Activated CD4-positive, alpha-beta T cell treated with anti-CD3 and anti-CD28 coated beads, Interleukin-2, Interleukin-6, amounts not matched to agents 100 ng/mL and 50 ng/mL, durations not matched to agents 16 hours and 8 hours (primary cell): ENCODE results near the gene PTPRG.

Source experiments
- DNase-seq: peaks from one replicate; pipeline ENCODE4 v3.0.0-alpha.2; 2020

The PTPRG gene

DNA sequence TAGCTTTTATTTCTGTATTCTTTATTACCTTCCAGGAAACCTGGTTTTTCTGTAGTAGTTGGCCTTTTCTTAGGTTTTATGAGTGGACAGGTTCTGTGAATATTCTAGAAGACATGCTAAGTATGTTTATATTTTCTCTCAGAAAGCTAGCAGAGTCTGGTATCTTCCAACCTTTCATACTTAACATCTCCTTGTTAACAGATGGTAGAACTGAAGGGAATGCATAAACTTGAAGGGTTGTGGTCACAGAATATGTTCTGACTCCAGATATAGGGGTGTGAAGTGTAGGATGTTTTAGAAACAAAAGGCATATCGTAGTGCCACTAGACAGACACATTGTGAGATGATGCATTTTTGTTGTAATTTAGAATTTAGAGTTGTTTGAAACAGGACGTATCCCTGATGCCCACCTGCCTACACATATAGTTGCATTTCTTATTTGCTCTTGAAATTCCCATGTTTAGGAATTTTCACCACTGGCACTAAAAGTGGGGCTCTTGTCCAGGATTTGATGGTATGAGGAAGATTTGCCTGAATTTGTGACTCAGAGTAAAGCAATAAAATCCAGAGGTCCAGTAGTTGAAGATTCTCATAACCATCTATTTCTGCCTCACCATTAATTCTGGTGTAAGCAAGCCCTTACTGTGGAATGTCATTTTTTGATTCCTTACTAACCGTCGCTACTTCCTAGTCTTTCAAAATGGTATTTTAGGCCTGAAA lies 537.4 kb downstream of the PTPRG start:
- no peak for DNase-seq

DNA sequence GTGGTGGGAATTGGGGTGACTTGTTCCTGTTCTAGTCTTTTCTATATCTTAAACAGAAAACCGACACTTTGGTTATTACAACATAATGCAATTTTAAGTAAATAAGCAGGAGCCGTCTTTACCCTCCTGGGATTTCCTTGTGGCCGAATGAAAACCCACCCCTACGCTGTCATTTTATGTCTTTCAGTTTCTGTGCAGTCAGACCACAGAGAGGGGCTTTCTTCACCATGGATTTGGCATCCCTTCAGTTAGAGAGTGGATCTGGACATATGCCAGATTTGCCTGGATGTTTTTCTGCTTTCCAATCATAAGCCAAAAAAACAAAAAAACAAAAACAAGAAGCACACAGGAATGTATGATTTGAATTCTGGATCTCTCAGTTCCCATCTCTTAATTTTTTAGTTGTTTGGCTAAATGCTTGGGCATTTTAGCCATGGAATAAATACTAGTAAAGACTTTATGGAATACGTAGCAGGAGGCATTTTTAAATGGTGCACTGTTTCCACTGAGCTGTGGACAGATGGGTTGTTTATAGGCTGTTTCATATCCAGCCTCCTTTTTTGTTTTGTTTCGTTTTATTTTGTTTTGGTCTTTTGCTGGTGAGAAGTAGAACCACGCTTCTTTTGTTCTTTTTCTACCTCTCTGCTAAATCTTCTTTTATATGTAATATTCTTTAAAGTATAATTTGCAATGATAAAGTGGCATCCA lies 539.1 kb downstream of the PTPRG start:
- DNase-seq, result no peak

DNA sequence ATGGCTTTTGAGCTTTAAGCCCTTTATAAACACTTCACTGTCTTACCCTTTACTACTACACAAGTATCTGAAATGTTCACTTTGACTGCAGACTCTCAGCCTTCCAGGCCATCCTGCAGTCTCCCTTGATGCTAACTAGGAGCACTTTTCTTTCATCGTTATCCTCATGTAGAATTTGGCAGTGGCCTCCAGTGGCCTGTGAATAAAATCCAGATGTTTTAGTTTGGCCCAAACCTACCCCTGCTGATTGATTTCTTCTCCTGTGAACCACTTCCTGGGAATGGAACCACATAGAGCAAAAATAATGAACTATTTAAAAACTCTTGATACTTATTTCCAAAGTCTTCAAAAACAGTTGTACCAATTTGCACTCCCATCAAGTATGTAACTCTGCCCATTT lies 540.1 kb downstream of the PTPRG start:
- DNase-seq, result no peak

DNA sequence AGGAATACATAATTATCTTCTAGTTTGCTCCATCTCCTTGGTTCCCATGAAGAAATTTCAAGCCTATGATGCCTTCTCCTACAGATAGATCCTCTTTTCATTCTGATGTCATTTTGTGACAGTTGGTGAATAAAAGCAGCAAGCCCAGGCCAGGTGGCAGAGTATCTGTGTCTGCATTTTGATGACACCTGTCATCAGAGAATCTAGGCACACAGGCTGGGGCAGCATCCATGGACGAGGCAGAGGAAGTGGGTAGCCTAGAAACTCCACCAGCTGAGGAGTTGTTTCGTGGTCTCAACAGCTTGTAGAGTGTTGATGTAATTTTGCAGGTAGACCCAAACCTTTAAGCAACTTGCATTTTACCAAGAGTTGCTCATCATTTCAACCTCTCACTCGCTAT lies 542.2 kb downstream of the PTPRG start:
- no peak for DNase-seq

DNA sequence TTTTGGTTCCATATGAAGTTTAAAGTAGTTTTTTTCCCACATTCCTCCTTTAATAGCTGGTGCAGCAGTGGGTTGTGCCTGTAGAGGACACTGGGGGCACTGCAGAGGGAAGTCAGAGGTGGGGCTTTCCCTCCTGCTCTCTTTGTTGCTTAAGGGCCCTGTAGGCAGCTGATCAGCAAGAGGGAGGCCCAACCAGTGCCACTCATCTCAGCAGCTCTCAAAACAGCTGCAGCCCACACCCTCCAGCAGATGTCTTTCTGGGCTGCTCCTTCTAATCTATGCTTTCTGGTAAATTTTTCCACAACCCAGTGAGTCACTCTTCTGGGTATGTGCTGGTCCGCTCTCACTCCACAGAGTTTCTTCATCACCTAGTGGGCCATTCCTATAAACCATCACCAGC lies 548.2 kb downstream of the PTPRG start:
- no peak for DNase-seq

DNA sequence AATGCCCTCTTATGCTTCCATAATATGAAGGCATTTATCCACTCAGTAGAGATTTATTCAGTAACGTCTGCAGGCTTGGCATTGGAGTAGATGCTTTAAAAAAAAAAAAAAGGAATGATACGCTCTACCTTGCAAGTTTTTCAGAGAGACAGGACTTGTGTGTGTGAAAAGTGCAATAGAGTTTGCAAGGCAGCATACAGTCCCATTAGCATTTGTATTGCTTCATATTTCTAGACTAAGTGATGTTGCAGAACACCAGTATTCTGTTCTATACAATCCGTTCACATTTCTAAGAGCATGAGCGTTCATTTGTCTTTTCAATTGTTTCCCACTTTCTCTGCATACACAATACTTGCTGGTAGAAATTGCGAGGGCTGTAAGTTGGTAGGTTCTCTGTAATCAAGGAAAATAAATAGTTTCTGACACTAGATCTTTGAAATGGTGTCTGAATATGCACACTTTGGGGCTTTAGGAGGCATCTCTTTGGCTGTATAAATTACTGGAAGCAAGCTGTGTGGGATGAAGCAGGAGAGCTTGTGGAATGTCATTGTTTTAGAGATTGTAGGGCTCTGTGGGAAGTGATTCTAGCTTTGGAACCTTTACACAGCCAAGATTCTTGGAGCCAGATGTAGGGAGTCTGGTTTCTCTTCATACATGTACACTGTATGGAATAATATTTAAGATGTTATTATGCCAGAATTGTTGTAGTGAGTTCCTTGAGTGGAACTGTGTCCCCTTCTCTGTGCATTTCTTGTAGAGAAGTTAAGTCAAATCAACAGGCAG lies 549.3 kb downstream of the PTPRG start:
- no peak for DNase-seq

DNA sequence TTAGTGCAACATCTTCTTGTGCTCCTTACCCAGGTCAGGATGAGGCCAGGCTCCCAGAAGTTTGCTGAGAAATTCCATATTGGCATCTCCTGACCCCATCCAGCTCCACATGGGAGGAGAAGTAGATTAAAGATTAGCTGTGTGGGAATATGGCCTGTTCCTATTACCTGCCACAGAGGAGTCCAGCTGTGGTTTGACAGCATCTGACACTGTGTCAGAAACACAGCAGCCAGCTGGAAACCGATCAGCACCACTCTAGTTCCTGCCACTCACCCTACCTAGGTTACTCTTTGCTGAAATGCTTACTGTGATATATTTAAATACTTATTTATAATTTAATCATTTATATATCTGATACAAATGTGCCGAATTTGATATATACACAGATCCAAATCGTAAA lies 551.7 kb downstream of the PTPRG start:
- DNase-seq, result no peak

DNA sequence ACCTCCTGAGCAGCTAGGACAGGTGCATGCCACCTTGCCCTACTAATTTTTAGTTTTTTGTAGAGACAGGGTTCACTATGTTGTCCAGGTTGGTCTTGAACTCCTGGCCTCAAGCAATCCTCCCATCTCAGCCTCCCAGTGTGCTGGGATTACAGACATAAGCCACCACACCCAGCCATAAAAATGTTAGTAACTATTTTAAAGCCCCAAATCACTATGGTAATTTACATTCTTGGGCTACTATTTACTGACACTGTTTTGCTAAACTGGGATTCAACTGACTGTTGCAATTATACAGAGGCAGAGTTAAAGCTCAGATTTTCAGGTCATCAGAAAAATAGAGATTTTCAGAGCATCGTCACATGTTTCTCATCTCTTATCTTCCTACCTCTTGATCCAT lies 553.4 kb downstream of the PTPRG start:
- DNase-seq, result no peak

DNA sequence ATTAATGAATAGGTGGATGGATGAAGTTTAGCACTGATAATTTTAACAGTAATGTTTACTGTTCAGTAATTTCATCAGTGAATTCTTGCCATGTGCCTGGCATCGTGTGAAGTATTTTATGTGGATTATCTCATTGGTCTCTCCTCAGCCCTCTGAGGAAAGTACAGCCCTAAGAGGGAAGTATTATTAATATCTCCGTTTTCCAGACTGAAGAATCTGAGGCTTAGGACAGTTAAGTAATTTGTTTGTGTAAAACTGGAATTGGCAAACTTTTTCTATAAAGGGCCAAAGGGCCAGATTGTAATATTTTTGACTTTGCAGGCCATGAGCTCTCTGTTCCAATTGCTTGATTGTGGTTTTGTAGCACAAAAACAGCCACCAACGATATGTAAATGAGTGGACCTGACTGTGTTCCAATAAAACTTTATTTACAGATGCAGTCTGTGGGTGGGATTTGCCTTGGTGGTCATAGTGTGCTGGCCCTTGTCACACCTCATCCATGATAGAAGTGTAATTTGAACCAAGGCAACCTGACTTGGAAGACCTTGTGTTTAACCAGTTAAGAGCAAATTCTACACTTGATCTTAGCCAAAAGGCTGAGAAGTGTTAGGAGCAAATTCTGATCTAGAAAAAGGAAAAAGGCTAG lies 556.7 kb downstream of the PTPRG start:
- no peak for DNase-seq

DNA sequence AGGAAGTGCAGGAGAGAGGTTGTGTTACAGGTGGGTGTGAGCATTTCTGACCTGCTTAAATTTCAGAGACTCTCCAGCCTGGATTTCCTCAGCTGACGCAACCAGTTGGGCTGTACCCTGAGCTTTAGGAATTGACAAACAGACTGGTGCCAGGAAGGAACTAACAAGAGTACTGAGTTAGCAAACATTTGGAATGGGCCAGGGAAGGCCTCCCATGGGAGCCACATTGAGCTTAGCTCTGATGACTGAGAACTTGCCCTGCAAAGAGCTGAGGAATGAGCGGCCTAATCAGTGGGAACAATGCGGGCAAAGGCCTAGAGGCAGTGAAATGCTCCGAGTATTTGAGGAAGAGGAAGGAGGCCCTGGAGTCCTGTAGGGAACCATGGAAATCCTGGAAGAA lies 557.8 kb downstream of the PTPRG start:
- DNase-seq, result no peak

DNA sequence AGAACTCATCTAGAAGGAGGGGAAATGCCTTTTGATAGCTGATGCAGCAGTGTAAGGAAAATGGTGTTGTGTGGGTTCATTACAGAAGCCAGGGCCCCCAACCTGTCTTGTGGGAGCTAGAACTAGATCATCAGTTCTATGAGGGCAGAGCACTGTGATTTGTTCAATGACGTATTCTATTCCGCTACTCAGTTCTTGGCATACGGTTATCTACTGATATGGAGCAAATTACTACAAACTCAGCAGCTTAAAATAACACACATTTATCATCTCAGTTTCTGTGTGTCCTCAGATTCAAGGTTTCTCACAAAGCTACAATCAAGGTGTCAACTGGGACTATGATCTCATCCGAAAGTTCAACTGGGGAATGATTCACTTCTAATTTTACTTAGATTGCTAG lies 561.4 kb downstream of the PTPRG start:
- DNase-seq, result no peak

DNA sequence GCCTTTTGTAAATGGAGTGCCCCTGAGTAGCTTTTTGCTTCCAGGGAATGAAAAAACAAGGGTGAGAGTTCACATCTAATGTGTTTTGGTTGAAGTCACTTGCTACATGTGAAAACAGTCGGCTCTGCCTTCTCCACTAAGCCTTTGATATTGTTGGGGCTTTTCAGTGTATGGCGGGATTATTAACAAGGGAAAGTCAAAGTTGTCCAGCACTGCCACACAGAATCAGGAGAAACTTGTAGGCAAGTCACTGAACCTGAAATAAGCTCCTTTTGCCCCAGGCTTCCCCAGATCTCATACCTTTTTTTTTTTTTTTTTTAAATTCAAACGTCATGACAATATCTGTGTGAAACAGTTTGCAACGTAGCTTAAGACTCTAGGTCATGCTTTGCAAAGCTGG lies 564.0 kb downstream of the PTPRG start:
- no peak for DNase-seq

DNA sequence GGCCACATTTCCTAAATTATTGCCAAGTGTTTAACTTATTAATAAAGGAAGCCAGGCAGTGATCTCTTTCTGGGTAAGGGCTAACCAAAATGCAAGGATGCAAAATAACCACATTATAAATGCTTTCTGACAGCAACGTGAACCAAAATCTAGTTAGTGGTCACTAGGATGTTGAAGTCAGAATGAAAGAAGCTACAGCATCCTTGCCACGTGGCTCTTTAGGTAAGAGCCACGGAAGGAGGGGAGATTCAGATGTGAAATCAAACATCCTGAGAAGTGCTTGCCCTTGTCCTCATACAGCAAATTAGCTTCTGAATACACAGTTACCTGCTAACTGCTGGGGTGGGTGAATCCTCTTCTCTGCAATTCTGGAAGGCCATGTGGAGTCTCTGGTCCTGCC lies 565.7 kb downstream of the PTPRG start:
- no peak for DNase-seq

DNA sequence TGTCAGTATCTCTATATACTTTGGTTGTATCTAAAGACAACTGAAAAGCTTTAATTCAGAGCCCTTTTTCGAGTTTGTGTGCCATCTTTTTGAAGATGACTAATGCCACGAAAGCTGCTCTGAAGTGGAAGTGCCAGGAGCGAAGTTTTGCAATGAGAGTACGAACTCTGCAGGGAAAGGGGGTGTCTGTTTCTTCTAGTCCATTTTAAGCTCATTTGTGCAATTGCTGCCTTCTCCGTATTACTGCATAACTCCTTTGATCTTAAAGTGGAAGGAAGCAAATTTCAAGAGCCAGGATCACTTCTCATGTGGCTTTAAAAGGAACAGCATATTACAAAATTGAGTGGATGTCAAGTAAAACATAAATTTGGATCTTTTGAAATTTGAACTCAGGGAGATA lies 566.7 kb downstream of the PTPRG start:
- DNase-seq, result no peak

DNA sequence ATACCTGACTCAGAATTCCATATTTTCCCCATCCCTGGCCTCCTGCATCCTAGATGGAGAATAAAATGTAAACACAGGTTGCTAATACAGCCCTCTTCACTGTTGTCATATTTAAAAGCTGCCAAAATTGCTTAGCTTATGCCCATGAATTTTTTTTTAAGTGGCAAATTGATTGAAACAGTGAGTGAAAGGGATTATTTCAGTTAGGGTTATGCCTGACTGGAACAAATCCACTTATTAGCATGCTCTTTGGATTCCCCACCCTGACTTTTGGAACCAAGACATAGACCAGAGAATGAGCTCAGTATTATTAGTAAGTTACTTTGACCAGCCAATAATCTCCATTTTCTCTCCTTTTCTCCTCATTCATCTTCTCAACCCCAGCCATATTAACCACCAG lies 567.3 kb downstream of the PTPRG start:
- DNase-seq, result no peak

DNA sequence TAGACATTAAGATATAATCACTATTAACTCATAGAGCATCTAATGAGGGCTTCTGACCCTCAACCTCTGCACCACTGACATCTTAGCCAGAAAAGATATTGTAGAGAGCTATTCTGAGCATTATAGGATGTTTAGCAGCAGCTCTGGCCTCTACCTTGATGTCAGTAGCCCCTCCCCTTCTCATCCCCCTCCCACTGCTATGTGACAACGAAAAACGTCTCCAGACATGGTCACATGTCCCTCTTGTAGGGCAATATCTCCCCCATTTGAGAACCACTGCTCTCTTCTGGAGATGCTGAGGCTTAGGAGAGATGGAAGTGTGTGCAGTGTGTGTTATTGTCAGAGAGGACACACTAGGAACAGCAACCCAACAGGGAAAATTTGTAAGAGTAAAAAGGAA lies 569.7 kb downstream of the PTPRG start:
- DNase-seq, result no peak

DNA sequence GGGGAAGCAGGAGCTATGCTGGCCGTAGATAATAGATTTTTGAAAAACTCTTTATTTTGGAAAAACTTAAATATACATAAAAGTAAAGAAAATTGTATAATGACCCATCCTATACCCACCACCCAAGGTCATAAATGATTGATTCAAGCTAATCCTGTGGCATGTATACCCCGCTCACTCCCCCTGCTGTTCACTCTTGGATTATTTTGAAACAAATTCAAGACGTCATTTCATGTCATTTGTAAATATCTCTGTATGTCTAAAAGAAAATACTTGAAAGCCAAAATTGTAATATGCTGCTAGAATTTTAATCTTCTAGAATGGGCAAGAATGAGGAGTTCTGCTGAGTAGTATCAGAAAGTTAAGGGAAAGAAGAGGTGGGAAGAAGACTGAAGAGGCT lies 570.2 kb downstream of the PTPRG start:
- DNase-seq, result no peak

DNA sequence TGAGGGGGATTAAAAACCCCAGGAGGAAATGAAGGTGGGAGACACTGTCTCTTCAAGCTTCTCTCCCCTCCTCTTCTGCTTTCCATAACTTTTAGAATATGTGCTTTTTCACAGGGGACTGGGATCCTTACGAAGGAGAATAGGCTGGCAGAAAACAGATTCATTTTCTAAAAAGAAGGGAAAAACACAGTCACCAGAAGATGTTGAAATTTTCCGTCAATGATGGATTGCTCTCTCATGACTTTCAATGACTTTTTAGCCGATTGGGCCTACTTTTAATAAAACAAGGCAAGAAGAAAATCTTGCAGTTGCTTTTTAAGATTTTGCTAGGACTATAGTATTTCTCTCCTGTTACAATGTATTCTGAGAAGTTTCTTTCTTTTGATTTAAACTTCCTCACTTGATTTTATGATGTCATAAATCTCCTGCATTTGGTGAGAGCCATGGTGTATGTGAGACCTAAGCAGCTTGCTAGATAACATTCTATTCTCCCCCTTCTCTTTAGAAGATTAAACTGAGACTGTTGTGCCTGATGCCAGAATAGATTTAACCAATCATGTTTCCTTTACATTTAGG lies 570.7 kb downstream of the PTPRG start:
- no peak for DNase-seq

DNA sequence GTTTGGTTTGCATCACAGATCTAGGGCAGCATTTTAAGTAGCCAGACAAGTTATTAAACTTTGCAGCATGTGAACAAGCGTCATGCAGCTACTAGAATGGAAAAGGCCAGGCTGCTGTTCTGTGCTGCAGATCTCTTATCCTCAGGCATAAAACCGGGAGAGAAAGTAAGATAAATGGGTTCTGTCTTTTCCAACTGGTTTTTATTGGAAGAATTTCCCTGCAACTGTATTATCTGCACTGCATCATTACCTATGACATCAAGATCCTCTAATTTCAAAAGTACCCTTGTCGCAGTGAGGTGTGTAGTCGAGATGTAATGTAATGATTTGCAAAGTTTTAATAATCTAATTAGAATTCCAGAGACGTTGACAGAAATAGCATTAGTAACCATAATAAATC lies 571.6 kb downstream of the PTPRG start:
- DNase-seq, result no peak

DNA sequence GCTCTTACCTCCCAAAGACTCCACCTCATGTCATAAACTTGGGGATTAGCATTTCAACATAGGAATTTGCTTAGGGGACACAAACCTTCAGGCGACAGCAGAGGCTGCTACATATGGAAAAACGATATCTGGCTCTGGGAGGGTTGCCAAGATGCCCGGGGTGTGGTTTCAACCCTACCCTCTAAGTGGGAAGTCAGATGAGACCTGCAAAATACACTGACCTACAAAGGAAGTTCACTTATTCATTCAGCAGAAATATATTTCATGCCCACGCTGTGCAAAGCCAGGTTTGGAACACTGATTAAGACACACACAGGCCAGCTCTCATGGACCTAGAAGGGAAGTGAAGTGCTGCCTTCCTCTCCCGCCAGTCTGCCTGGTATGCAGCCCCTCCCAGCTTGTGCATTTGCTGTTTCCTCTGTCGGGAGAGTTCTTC lies 572.7 kb downstream of the PTPRG start:
- DNase-seq, result no peak

DNA sequence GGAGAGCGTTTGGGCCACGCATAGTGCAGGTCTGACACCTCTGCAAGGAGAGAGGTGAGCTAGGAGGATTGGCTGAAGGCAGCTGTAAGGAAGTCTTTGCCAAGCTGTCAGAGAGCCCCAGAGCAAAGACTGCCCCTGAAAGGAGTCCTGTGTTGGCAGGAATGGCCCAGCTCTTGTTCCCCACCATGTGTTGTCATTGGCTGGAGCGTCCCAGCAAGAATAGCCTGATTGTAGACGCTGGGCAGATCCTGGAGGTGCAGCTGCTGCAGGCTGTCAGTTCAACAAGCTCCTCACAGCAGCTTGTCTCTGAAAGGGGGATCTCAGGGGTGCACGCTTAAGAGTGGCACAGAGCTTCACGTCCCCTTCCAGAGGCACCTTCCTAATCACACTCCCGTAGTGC lies 574.4 kb downstream of the PTPRG start:
- DNase-seq, result no peak

DNA sequence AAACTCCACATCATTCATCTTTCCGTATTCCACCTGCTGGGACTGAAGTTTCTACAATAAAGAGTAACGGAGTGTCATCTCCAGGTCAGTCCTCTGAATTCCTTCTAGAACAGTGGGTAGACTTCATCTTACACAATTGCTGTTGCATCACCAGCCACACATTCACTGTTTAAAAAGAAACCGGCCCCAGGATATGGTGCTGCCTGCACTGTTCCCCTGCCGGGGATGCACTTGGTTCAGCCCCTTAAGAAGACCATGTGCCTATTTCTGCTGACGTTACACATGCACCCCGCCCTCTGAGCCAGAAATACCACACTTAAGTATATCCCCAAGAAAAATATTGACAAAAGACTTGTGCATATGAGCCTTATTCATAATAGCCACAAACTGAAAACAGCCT lies 578.6 kb downstream of the PTPRG start:
- DNase-seq, result no peak
